Measurements from ENCODE around the gene HSPB1. TPM values are rescaled to one million over a fixed set of nuclear protein-coding genes. Genes with fewer than 3 reads are reported as not detected.
A peak's percentile ranks its signal among the peaks of the same experiment; 100 is the strongest.

HSPB1 gene
- total RNA-seq, 1 experiment from 2014 or later = 202 TPM

DNA sequence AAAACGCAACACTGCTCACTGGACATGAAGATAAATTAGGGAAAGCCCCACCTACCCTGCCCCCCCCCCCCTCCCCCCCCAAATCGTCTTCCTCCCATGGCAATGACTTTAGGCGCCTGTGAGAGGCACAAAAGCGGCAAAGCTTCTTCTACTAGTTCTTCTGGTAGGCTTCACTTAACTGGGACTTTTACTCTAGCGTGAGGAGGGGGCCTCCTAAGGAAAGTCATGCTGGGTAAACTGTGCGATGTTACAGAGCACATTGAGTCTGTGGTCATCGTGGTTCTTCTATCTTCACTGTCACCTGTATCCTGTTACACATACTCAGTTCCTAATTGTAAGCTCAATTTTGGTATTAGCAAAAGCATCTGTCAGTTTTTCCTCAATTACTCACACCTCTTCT, 25.1 kb downstream of the HSPB1 start (continued):
- TF ChIP-seq, protein P1, sequence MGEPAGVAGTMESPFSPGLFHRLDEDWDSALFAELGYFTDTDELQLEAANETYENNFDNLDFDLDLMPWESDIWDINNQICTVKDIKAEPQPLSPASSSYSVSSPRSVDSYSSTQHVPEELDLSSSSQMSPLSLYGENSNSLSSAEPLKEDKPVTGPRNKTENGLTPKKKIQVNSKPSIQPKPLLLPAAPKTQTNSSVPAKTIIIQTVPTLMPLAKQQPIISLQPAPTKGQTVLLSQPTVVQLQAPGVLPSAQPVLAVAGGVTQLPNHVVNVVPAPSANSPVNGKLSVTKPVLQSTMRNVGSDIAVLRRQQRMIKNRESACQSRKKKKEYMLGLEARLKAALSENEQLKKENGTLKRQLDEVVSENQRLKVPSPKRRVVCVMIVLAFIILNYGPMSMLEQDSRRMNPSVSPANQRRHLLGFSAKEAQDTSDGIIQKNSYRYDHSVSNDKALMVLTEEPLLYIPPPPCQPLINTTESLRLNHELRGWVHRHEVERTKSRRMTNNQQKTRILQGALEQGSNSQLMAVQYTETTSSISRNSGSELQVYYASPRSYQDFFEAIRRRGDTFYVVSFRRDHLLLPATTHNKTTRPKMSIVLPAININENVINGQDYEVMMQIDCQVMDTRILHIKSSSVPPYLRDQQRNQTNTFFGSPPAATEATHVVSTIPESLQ (CRISPR knock-in tag; IDR thresholded peaks at IDR 0.05) = no peak
- TF ChIP-seq, protein P2, sequence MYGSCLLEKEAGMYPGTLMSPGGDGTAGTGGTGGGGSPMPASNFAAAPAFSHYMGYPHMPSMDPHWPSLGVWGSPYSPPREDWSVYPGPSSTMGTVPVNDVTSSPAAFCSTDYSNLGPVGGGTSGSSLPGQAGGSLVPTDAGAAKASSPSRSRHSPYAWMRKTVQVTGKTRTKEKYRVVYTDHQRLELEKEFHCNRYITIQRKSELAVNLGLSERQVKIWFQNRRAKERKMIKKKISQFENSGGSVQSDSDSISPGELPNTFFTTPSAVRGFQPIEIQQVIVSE (CRISPR knock-in tag; IDR thresholded peaks at IDR 0.05; ENCODE audit: borderline replicate concordance) = no peak
- TF ChIP-seq SMAD4 (CRISPR knock-in tag; IDR thresholded peaks at IDR 0.05) = no peak
- TF ChIP-seq ZNF138 (CRISPR knock-in tag; conservative IDR thresholded peaks at IDR 0.05) = no peak

DNA sequence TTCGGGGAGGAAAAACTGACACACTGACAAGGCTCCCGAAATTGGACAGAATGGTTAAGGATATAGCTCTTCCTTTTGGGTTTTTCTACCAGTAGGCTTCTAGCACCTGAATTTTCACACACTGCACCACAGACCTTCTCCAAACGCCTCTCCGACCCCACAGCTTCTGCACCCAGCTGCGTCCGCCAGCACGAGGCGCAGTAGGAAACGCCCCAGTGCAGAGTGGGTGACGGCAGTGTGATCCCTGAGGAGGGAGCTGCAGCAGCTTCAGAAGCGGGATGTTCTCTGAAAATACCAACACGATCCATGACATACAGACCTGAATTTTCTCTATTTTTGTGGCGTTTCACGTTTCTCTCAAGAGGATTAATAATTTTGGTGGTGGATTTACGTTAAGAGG, 25.9 kb downstream of the HSPB1 start:
- H3K4me1 Mint-ChIP-seq = peaks cover 9% of the 10 kb centered on the region
- H3K4me3 Mint-ChIP-seq = no peak overlapping the region
- no peaks in the 10 kb centered on the region for H3K27me3 Mint-ChIP-seq (ENCODE audit: low read depth)
- H3K9me3 Mint-ChIP-seq = no peaks in the 10 kb centered on the region
- peaks cover 60% of the 10 kb centered on the region for H3K36me3 Mint-ChIP-seq
- TF ChIP-seq, protein P3, sequence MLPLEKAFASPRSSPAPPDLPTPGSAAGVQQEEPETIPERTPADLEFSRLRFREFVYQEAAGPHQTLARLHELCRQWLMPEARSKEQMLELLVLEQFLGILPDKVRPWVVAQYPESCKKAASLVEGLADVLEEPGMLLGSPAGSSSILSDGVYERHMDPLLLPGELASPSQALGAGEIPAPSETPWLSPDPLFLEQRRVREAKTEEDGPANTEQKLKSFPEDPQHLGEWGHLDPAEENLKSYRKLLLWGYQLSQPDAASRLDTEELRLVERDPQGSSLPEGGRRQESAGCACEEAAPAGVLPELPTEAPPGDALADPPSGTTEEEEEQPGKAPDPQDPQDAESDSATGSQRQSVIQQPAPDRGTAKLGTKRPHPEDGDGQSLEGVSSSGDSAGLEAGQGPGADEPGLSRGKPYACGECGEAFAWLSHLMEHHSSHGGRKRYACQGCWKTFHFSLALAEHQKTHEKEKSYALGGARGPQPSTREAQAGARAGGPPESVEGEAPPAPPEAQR (CRISPR knock-in tag; IDR thresholded peaks at IDR 0.05) = no peak
- no peak for TF ChIP-seq ZNF671 (CRISPR knock-in tag; IDR thresholded peaks at IDR 0.05)
- no peak for TF ChIP-seq CBFB (CRISPR knock-in tag; IDR thresholded peaks at IDR 0.05; ENCODE audit: low read depth)
- TF ChIP-seq, protein P4, sequence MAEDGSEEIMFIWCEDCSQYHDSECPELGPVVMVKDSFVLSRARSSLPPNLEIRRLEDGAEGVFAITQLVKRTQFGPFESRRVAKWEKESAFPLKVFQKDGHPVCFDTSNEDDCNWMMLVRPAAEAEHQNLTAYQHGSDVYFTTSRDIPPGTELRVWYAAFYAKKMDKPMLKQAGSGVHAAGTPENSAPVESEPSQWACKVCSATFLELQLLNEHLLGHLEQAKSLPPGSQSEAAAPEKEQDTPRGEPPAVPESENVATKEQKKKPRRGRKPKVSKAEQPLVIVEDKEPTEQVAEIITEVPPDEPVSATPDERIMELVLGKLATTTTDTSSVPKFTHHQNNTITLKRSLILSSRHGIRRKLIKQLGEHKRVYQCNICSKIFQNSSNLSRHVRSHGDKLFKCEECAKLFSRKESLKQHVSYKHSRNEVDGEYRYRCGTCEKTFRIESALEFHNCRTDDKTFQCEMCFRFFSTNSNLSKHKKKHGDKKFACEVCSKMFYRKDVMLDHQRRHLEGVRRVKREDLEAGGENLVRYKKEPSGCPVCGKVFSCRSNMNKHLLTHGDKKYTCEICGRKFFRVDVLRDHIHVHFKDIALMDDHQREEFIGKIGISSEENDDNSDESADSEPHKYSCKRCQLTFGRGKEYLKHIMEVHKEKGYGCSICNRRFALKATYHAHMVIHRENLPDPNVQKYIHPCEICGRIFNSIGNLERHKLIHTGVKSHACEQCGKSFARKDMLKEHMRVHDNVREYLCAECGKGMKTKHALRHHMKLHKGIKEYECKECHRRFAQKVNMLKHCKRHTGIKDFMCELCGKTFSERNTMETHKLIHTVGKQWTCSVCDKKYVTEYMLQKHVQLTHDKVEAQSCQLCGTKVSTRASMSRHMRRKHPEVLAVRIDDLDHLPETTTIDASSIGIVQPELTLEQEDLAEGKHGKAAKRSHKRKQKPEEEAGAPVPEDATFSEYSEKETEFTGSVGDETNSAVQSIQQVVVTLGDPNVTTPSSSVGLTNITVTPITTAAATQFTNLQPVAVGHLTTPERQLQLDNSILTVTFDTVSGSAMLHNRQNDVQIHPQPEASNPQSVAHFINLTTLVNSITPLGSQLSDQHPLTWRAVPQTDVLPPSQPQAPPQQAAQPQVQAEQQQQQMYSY (CRISPR knock-in tag; IDR thresholded peaks at IDR 0.05) = no peak
- TF ChIP-seq KAT7 (CRISPR knock-in tag; IDR thresholded peaks at IDR 0.05; ENCODE audit: borderline replicate concordance) = no peak
- TF ChIP-seq, protein P5, sequence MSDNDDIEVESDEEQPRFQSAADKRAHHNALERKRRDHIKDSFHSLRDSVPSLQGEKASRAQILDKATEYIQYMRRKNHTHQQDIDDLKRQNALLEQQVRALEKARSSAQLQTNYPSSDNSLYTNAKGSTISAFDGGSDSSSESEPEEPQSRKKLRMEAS (CRISPR knock-in tag; IDR thresholded peaks at IDR 0.05) = no peak
- TF ChIP-seq, protein P6, sequence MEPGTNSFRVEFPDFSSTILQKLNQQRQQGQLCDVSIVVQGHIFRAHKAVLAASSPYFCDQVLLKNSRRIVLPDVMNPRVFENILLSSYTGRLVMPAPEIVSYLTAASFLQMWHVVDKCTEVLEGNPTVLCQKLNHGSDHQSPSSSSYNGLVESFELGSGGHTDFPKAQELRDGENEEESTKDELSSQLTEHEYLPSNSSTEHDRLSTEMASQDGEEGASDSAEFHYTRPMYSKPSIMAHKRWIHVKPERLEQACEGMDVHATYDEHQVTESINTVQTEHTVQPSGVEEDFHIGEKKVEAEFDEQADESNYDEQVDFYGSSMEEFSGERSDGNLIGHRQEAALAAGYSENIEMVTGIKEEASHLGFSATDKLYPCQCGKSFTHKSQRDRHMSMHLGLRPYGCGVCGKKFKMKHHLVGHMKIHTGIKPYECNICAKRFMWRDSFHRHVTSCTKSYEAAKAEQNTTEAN (CRISPR knock-in tag; IDR thresholded peaks at IDR 0.05) = no peak
- TF ChIP-seq SP1 (CRISPR knock-in tag; conservative IDR thresholded peaks at IDR 0.05) = no peak
- no peak for TF ChIP-seq TCF7 (CRISPR knock-in tag; IDR thresholded peaks at IDR 0.05; ENCODE audit: low read depth)
- TF ChIP-seq, protein P7, sequence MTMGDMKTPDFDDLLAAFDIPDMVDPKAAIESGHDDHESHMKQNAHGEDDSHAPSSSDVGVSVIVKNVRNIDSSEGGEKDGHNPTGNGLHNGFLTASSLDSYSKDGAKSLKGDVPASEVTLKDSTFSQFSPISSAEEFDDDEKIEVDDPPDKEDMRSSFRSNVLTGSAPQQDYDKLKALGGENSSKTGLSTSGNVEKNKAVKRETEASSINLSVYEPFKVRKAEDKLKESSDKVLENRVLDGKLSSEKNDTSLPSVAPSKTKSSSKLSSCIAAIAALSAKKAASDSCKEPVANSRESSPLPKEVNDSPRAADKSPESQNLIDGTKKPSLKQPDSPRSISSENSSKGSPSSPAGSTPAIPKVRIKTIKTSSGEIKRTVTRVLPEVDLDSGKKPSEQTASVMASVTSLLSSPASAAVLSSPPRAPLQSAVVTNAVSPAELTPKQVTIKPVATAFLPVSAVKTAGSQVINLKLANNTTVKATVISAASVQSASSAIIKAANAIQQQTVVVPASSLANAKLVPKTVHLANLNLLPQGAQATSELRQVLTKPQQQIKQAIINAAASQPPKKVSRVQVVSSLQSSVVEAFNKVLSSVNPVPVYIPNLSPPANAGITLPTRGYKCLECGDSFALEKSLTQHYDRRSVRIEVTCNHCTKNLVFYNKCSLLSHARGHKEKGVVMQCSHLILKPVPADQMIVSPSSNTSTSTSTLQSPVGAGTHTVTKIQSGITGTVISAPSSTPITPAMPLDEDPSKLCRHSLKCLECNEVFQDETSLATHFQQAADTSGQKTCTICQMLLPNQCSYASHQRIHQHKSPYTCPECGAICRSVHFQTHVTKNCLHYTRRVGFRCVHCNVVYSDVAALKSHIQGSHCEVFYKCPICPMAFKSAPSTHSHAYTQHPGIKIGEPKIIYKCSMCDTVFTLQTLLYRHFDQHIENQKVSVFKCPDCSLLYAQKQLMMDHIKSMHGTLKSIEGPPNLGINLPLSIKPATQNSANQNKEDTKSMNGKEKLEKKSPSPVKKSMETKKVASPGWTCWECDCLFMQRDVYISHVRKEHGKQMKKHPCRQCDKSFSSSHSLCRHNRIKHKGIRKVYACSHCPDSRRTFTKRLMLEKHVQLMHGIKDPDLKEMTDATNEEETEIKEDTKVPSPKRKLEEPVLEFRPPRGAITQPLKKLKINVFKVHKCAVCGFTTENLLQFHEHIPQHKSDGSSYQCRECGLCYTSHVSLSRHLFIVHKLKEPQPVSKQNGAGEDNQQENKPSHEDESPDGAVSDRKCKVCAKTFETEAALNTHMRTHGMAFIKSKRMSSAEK (CRISPR knock-in tag; IDR thresholded peaks at IDR 0.05; ENCODE audit: borderline replicate concordance) = no peak
- no peak for TF ChIP-seq HMGA2 (CRISPR knock-in tag; IDR thresholded peaks at IDR 0.05)
- H3K27ac Mint-ChIP-seq = peak overlapping the region; percentile 64; the same call in 1 of the 2 replicates
- ATAC-seq (no peak), DNase-seq (ENCODE audit: low spot score) (no peak)
- ChIA-PET CTCF (interaction anchor here (1.1 kb wide), 1 partner anchor 15 kb away, joined by 4 read pairs; no protein-coding TSS in a partner anchor), POLR2A (no interaction called here)

Data from WTC11 (cell line).